K562 (cell line): ENCODE results near the gene CFAP20. TPM values are rescaled to one million over a fixed set of nuclear protein-coding genes. Genes with fewer than 3 reads are reported as not detected.
A peak's percentile ranks its signal among the peaks of the same experiment; 100 is the strongest.

ENCODE experiments used
- CTCFL ChIP-seq: IDR thresholded peaks from 2 replicates; pipeline ENCODE4 v1.6.1; 2011; ENCODE audit warnings: borderline replicate concordance, low read depth, mild to moderate bottlenecking, moderate library complexity, low read length; ENCODE audit not compliant: insufficient read depth, poor library complexity, severe bottlenecking
- HES1 ChIP-seq: fragments of 450-650 bp; IDR thresholded peaks from 2 replicates; pipeline ENCODE4 v1.6.1; 2016; ENCODE audit warnings: low read depth, mild to moderate bottlenecking, moderate library complexity
- HINFP ChIP-seq: fragments of 450-650 bp; conservative IDR thresholded peaks from 2 replicates; pipeline ENCODE4 v1.6.1; 2016; ENCODE audit warnings: missing genetic modification characterization, low read depth, mild to moderate bottlenecking, control low read depth, missing compliant biosample characterization
- KDM1A ChIP-seq, 2 experiments: fragments of 450-650 bp; IDR thresholded peaks; 2 replicates each; pipeline ENCODE4 v1.6.1; 2016; ENCODE audit warnings: mild to moderate bottlenecking in 2 of 2
- NKRF ChIP-seq: fragments of 450-650 bp; IDR thresholded peaks from 2 replicates; pipeline ENCODE4 v1.6.1; 2016; ENCODE audit warnings: borderline replicate concordance
- RAD51 ChIP-seq: fragments of 450-650 bp; IDR thresholded peaks from 2 replicates; pipeline ENCODE4 v1.7.1; 2016; ENCODE audit warnings: low read depth, mild to moderate bottlenecking, borderline replicate concordance
- SLC30A9 ChIP-seq: fragments of 250-450 bp; sonication (Bioruptor Pico); IDR thresholded peaks from 2 replicates; pipeline ENCODE4 v1.8.0; 2022; ENCODE audit warnings: mild to moderate bottlenecking, moderate library complexity
- SREBF1 ChIP-seq: fragments of 150-350 bp; IDR thresholded peaks from 2 replicates; pipeline ENCODE4 v1.6.1; 2014; ENCODE audit warnings: antibody characterized with exemption, low read depth, low read length, borderline replicate concordance
- STAT6 ChIP-seq: sonication (generic); formaldehyde crosslinking; IDR thresholded peaks from 2 replicates; pipeline ENCODE4 v1.8.1; 2023; ENCODE audit warnings: mild to moderate bottlenecking, missing genetic modification reagents
- U2AF2 ChIP-seq: fragments of 200-400 bp; formaldehyde crosslinking; optimal IDR thresholded peaks from 2 replicates; pipeline ENCODE3; 2017; ENCODE audit warnings: low read depth, mild to moderate bottlenecking, low read length
- ZZZ3 ChIP-seq: fragments of 450-650 bp; IDR thresholded peaks from 2 replicates; pipeline ENCODE4 v1.6.1; 2016; ENCODE audit warnings: antibody characterized with exemption, mild to moderate bottlenecking, moderate library complexity
- polyA plus RNA-seq, 8 experiments: library from polyadenylated mRNA; depleted of rRNA in 4 of 8; stranded (reverse) in 5 of 8; unstranded in 3 of 8; fragments of >200 nt; fragmentation: Nextera tagmentation in 2 of 8; fragmentation: Illumina TruSeq in 1 of 8; extraction: Ambion mirVana in 2 of 8; extraction: Trizol in 1 of 8; gene quantifications; 2 replicates each; pipeline versions ENCODE4 v1.2.1 to v1.2.3, GENCODE V29; 2011 to 2014; ENCODE audit warnings: inconsistent platforms in 1 of 8, missing spikeins in 1 of 8
- total RNA-seq, 7 experiments: library from RNA; depleted of rRNA in 6 of 7; stranded (reverse); fragments of >200 nt in 6 of 7; fragmentation: Illumina TruSeq in 2 of 7; extraction: Trizol in 2 of 7; gene quantifications; 2 replicates each; pipeline versions ENCODE4 v1.2.1 to v1.2.3, GENCODE V29; 2011 to 2021; ENCODE audit warnings: low replicate concordance in 1 of 7

The CFAP20 gene
- total and polyA plus RNA-seq, 9 of the 15 experiments (the other 6 are each of a cell fraction or from before 2014, with no cell fraction given), result 20.5 to 90.5 (median 75.3) TPM

- TF ChIP-seq NKRF (peak; percentile 88), HES1 (peak; percentile 81), SREBF1 (0 out of 2 replicates have a peak, but pooled peaks have one; percentile 9), KDM1A (IDR thresholded peaks at IDR 0.05) (peak; percentile 41 to 60; a peak in 2 of 4 replicates), CTCFL (no peak), ZZZ3 (peak; percentile 83; the same call in 1 of the 2 replicates), U2AF2 (no peak), SLC30A9 (CRISPR knock-in tag) (no peak), STAT6 (CRISPR knock-in tag) (no peak), HINFP (tag) (peak; percentile 72; the same call in 1 of the 2 replicates), RAD51 (peak; percentile 25; the same call in 1 of the 2 replicates)
These were observed at the start of gene CFAP20 (continued) for GRCh38 chr16:58129097-58129936.
